WERI-Rb-1 (cell line): ENCODE measurements around the gene KCTD20.

Experiments
- DNase-seq: peaks from one replicate; pipeline ENCODE4 v3.0.0-alpha.2; 2020
- H3K27ac ChIP-seq: fragments of 250-450 bp; sonication (Bioruptor Pico); 2 replicates; pipeline ENCODE4 v1.5.1; 2020; ENCODE audit warnings: mild to moderate bottlenecking, moderate library complexity
- H3K27me3 ChIP-seq: fragments of 250-450 bp; sonication (Bioruptor Pico); 2 replicates; pipeline ENCODE4 v1.5.1; 2021; ENCODE audit warnings: mild to moderate bottlenecking, low read depth, moderate library complexity; ENCODE audit not compliant: insufficient read depth, severe bottlenecking
- H3K36me3 ChIP-seq: fragments of 250-450 bp; sonication (Bioruptor Pico); 2 replicates; pipeline ENCODE4 v1.5.1; 2020; ENCODE audit warnings: mild to moderate bottlenecking, moderate library complexity
- H3K4me3 ChIP-seq: 2 replicates; pipeline ENCODE4 v1.5.1; 2011; ENCODE audit warnings: low read depth, mild to moderate bottlenecking, control low read depth, low read length
- H3K9me3 ChIP-seq: fragments of 250-450 bp; sonication (Bioruptor Pico); 2 replicates; pipeline ENCODE4 v1.5.1; 2021; ENCODE audit warnings: mild to moderate bottlenecking, moderate library complexity; ENCODE audit not compliant: severe bottlenecking
- TF ChIP-seq, protein P1 (sequence below): IDR thresholded peaks from 2 replicates; pipeline ENCODE4 v1.5.1; 2011; ENCODE audit warnings: low read depth, mild to moderate bottlenecking, control low read depth, inconsistent platforms, low read length

The KCTD20 gene

DNA sequence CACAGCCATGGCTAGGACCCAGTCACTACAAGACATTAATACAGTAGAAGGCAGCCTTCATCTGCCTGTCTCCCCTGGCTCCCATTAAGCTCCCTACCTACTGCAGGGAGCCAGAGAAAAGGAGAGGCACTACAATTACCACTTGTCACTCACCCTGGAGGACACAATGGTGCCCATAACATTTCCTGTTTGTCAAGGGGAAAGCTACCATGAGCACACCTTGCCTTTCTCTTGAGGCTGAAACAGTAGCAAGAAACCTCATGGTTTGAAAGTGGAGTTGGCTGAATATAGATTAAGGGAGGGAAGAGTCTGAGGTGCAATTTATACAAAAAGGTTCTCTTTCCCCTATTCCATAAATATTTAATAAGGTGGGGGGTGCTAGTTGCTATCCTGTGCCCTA is 76.6 kb downstream of the KCTD20 start:
- no peak for DNase-seq
- peaks cover 71% of the 10 kb centered on the region for H3K36me3 ChIP-seq
- H3K27ac ChIP-seq: no peak overlapping the region
- H3K27me3 ChIP-seq: no peaks in the 10 kb centered on the region
- H3K4me3 ChIP-seq: no peak overlapping the region
- H3K9me3 ChIP-seq: no peaks in the 10 kb centered on the region
- TF ChIP-seq, protein P1, sequence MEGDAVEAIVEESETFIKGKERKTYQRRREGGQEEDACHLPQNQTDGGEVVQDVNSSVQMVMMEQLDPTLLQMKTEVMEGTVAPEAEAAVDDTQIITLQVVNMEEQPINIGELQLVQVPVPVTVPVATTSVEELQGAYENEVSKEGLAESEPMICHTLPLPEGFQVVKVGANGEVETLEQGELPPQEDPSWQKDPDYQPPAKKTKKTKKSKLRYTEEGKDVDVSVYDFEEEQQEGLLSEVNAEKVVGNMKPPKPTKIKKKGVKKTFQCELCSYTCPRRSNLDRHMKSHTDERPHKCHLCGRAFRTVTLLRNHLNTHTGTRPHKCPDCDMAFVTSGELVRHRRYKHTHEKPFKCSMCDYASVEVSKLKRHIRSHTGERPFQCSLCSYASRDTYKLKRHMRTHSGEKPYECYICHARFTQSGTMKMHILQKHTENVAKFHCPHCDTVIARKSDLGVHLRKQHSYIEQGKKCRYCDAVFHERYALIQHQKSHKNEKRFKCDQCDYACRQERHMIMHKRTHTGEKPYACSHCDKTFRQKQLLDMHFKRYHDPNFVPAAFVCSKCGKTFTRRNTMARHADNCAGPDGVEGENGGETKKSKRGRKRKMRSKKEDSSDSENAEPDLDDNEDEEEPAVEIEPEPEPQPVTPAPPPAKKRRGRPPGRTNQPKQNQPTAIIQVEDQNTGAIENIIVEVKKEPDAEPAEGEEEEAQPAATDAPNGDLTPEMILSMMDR: no peak

- TF ChIP-seq, protein P1: no peak
- no peak for DNase-seq
- H3K36me3 ChIP-seq: peaks cover 69% of the 10 kb centered on the region
These were observed 80.7 kb downstream of the KCTD20 start for GRCh38 chr6:36523451-36523850.

GRCh38 chr6:36523936-36524499 is 81.2 kb downstream of the KCTD20 start:
- no peak for DNase-seq
- Histone ChIP-seq H3K9me3 (no peaks in the 10 kb centered on the region), H3K27me3 (no peaks in the 10 kb centered on the region), H3K36me3 (peaks cover 71% of the 10 kb centered on the region), H3K4me3 (no peak overlapping the region), H3K27ac (no peak overlapping the region)
- TF ChIP-seq, protein P1: no peak

More at GRCh38 chr6:36523451-36523850, 80.7 kb downstream of the KCTD20 start:
- Histone ChIP-seq H3K27me3 (no peaks in the 10 kb centered on the region), H3K27ac (no peak overlapping the region), H3K4me3 (no peak overlapping the region), H3K9me3 (no peaks in the 10 kb centered on the region)

DNA sequence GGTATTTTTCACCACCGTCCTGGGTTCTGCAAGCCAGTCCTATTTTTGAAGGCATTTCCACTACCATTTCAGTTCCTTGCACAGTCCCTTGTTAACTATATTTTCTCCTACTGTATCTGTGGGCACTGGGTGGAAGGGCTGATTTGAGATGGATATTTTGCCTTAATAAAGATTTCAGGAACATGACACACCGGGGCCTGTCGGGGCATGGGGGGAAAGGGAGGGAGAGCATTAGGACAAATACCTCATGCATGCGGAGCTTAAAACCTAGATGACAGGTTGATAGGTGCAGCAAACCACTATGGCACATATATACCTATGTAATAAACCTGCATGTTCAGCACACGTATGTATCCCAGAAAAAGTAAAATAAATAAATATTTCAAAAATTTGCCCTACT is 82.1 kb downstream of the KCTD20 start:
- Histone ChIP-seq H3K4me3 (no peak overlapping the region), H3K27me3 (no peaks in the 10 kb centered on the region), H3K9me3 (no peaks in the 10 kb centered on the region), H3K27ac (no peak overlapping the region), H3K36me3 (peaks cover 63% of the 10 kb centered on the region)
- TF ChIP-seq, protein P1: no peak
- DNase-seq: no peak

GRCh38 chr6:36525346-36525745 is 82.5 kb downstream of the KCTD20 start:
- no peak for DNase-seq
- TF ChIP-seq, protein P1: no peak
- no peak overlapping the region for H3K4me3 ChIP-seq
- H3K9me3 ChIP-seq: no peaks in the 10 kb centered on the region
- H3K27me3 ChIP-seq: no peaks in the 10 kb centered on the region
- H3K27ac ChIP-seq: no peak overlapping the region
- H3K36me3 ChIP-seq: peaks cover 58% of the 10 kb centered on the region

DNA sequence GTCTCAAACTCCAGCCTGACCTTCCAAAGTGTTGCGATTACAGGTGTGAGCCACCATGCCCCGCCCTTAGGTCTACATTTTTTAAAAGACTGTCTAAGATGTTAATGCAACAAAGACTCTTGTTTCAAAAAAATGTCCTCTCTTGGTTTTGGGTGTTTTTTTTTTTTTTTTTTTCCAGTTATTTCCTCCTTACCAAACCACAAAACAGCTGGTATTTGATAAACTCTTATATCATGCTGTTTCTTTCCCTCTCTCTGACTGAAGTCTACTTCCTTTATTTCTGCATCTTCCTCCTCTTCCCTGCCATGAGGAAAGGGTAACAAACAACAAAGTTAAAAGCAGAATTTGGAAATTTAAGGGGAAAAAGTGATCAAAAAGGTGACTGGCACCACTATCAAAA is 83.3 kb downstream of the KCTD20 start:
- Histone ChIP-seq H3K4me3 (no peak overlapping the region), H3K36me3 (peaks cover 51% of the 10 kb centered on the region), H3K27me3 (no peaks in the 10 kb centered on the region), H3K9me3 (no peaks in the 10 kb centered on the region), H3K27ac (no peak overlapping the region)
- TF ChIP-seq, protein P1: no peak
- no peak for DNase-seq
